HEK293T (cell line): ENCODE data around the gene CSTB.

ENCODE experiments used
- ARNT ChIP-seq: fragments of 450-650 bp; IDR thresholded peaks from 2 replicates; pipeline ENCODE4 v1.6.1; 2017; ENCODE audit warnings: mild to moderate bottlenecking
- CTBP1 ChIP-seq: fragments of 450-650 bp; IDR thresholded peaks from 2 replicates; pipeline ENCODE4 v1.6.1; 2016; ENCODE audit warnings: borderline replicate concordance
- FOXK2 ChIP-seq: fragments of 450-650 bp; IDR thresholded peaks from 2 replicates; pipeline ENCODE4 v1.6.1; 2016; ENCODE audit warnings: mild to moderate bottlenecking
- FOXM1 ChIP-seq: fragments of 450-650 bp; IDR thresholded peaks from 2 replicates; pipeline ENCODE4 v1.6.1; 2017; ENCODE audit warnings: mild to moderate bottlenecking, borderline replicate concordance
- L3MBTL2 ChIP-seq: fragments of 450-650 bp; conservative IDR thresholded peaks from 2 replicates; pipeline ENCODE4 v1.6.1; 2016; ENCODE audit warnings: mild to moderate bottlenecking
- LEF1 ChIP-seq: fragments of 450-650 bp; IDR thresholded peaks from 2 replicates; pipeline ENCODE4 v1.6.1; 2017; ENCODE audit warnings: mild to moderate bottlenecking, borderline replicate concordance
- SP1 ChIP-seq: fragments of 450-650 bp; IDR thresholded peaks from 2 replicates; pipeline ENCODE4 v1.6.1; 2017
- SUZ12 ChIP-seq: fragments of 450-650 bp; IDR thresholded peaks from 2 replicates; pipeline ENCODE4 v1.6.1; 2016; ENCODE audit warnings: mild to moderate bottlenecking
- TARDBP ChIP-seq: fragments of 450-650 bp; IDR thresholded peaks from 2 replicates; pipeline ENCODE4 v1.6.1; 2016

GRCh38 chr21:43815107-43815613 lies 39.1 kb upstream of the CSTB start:
- TF ChIP-seq SUZ12 (no peak), SP1 (no peak), L3MBTL2 (no peak), TARDBP (no peak), FOXM1 (no peak), ARNT (no peak), FOXK2 (no peak), CTBP1 (no peak), LEF1 (no peak)
